ENCODE results near the gene NR1D1. TPM values are rescaled to one million over a fixed set of nuclear protein-coding genes. Genes with fewer than 3 reads are reported as not detected.

The NR1D1 gene
- total RNA-seq, 1 donor from 2014 or later = 5.5 TPM

- H3K27me3 Mint-ChIP-seq = peaks cover 3% of the 10 kb centered on the region
- H3K9me3 Mint-ChIP-seq = no peaks in the 10 kb centered on the region
- CTCF ChIA-PET = interaction anchor here (1.1 to 2.0 kb wide), 5 partner anchors 12 to 107 kb away, joined by 4 to 19 read pairs (median 11); no protein-coding TSS in a partner anchor
- peak overlapping the region; percentile 78 for H3K27ac Mint-ChIP-seq
- TF ChIP-seq CTCF (IDR thresholded peaks at IDR 0.05) = no peak
- ATAC-seq (ENCODE audit: low read depth) (no peak), DNase-seq (no peak)
- peak overlapping the region; percentile 87 for H3K4me3 Mint-ChIP-seq
- intact Hi-C loops (cut with micrococcal nuclease) = loop anchor here (1.0 to 2.0 kb wide), 5 partner anchors 7 to 129 kb away; partner anchors contain the start of gene MED24
- H3K36me3 Mint-ChIP-seq (ENCODE audit: low read depth) = no peaks in the 10 kb centered on the region
- H3K4me1 Mint-ChIP-seq = peaks cover 32% of the 10 kb centered on the region
- POLR2A ChIA-PET = interaction anchor here (1.0 to 3.1 kb wide), 5 partner anchors 8 to 79 kb away, joined by 4 to 20 read pairs (median 13); partner anchors contain the start of genes CASC3 and MED24
These were observed 38.8 kb downstream of the NR1D1 start for GRCh38 chr17:40061609-40062038.

- ATAC-seq (ENCODE audit: low read depth) = no peak
- H3K4me3 Mint-ChIP-seq = peak overlapping the region; percentile 87
- H3K27me3 Mint-ChIP-seq = peaks cover 5% of the 10 kb centered on the region
- H3K9me3 Mint-ChIP-seq = no peaks in the 10 kb centered on the region
- H3K36me3 Mint-ChIP-seq (ENCODE audit: low read depth) = no peaks in the 10 kb centered on the region
- peaks cover 31% of the 10 kb centered on the region for H3K4me1 Mint-ChIP-seq
- no peak overlapping the region for H3K27ac Mint-ChIP-seq
- CTCF ChIA-PET = interaction anchor here (1.5 to 1.7 kb wide), 3 partner anchors 25 to 107 kb away, joined by 9 to 11 read pairs (median 11); no protein-coding TSS in a partner anchor
- intact Hi-C loops (cut with micrococcal nuclease) = no loop called here
- no peak for TF ChIP-seq CTCF (IDR thresholded peaks at IDR 0.05)
- POLR2A ChIA-PET = interaction anchor here (0.5 to 3.1 kb wide), 2 partner anchors 14 to 52 kb away, joined by 3 to 13 read pairs; no protein-coding TSS in a partner anchor
- no peak for DNase-seq
These were observed 39.3 kb downstream of the NR1D1 start for GRCh38 chr17:40060887-40061608.

- no peak overlapping the region for H3K4me3 Mint-ChIP-seq
- POLR2A ChIA-PET = interaction anchor here (0.7 kb wide), 1 partner anchor 51 kb away, joined by 3 read pairs; no protein-coding TSS in a partner anchor
These were observed 40.5 kb downstream of the NR1D1 start for GRCh38 chr17:40059729-40060475.

GRCh38 chr17:40058865-40059264, 41.5 kb downstream of the NR1D1 start:
- POLR2A ChIA-PET = no interaction called here

More at GRCh38 chr17:40059729-40060475, 40.5 kb downstream of the NR1D1 start:
- Mint-ChIP-seq H3K9me3 (no peaks in the 10 kb centered on the region), H3K4me1 (peaks cover 24% of the 10 kb centered on the region), H3K36me3 (ENCODE audit: low read depth) (no peaks in the 10 kb centered on the region), H3K27ac (no peak overlapping the region), H3K27me3 (peaks cover 5% of the 10 kb centered on the region)
- no peak for TF ChIP-seq CTCF (IDR thresholded peaks at IDR 0.05)
- intact Hi-C loops (cut with micrococcal nuclease) = no loop called here
- DNase-seq = no peak
- ATAC-seq (ENCODE audit: low read depth) = no peak
- CTCF ChIA-PET = interaction anchor here (0.9 kb wide), 1 partner anchor 52 kb away, joined by 3 read pairs; no protein-coding TSS in a partner anchor

More at GRCh38 chr17:40058865-40059264, 41.5 kb downstream of the NR1D1 start:
- ATAC-seq (ENCODE audit: low read depth) (no peak), DNase-seq (no peak)
- CTCF ChIA-PET = interaction anchor here (1.3 to 1.5 kb wide), 2 partner anchors 45 to 54 kb away, joined by 3 to 4 read pairs; no protein-coding TSS in a partner anchor
- Mint-ChIP-seq H3K27me3 (peaks cover 5% of the 10 kb centered on the region), H3K36me3 (ENCODE audit: low read depth) (peaks cover 5% of the 10 kb centered on the region), H3K27ac (no peak overlapping the region), H3K4me3 (no peak overlapping the region), H3K9me3 (no peaks in the 10 kb centered on the region), H3K4me1 (peaks cover 24% of the 10 kb centered on the region)
- no peak for TF ChIP-seq CTCF (IDR thresholded peaks at IDR 0.05)
- intact Hi-C loops (cut with micrococcal nuclease) = no loop called here

Measured in activated B cell treated with CpG ODN at 0.5 μM for 24 hours (primary cell).